Esophagus squamous epithelium (tissue), 4 donors: Measurements from ENCODE around the gene ERG.

Source experiments
- POLR2A ChIP-seq, 4 donors: fragments of 450-650 bp; IDR thresholded peaks; one replicate each; pipeline ENCODE4 v1.6.1; 2017; ENCODE audit warnings: antibody characterized with exemption in 4 of 4, mild to moderate bottlenecking in 4 of 4, moderate library complexity in 3 of 4
- TF ChIP-seq, protein P1 (sequence below), 6 experiments: fragments of 450-650 bp in 4 of 6; fragments of 200-600 bp in 2 of 6; sonication (generic) in 2 of 6; IDR thresholded peaks; one replicate each; pipeline ENCODE4 v1.5.1; 2016 to 2019; ENCODE audit warnings: antibody characterized with exemption in 6 of 6, mild to moderate bottlenecking in 4 of 6, moderate library complexity in 4 of 6

GRCh38 chr21:38475519-38475918 is 22.8 kb downstream of the ERG start:
- TF ChIP-seq, protein P1, sequence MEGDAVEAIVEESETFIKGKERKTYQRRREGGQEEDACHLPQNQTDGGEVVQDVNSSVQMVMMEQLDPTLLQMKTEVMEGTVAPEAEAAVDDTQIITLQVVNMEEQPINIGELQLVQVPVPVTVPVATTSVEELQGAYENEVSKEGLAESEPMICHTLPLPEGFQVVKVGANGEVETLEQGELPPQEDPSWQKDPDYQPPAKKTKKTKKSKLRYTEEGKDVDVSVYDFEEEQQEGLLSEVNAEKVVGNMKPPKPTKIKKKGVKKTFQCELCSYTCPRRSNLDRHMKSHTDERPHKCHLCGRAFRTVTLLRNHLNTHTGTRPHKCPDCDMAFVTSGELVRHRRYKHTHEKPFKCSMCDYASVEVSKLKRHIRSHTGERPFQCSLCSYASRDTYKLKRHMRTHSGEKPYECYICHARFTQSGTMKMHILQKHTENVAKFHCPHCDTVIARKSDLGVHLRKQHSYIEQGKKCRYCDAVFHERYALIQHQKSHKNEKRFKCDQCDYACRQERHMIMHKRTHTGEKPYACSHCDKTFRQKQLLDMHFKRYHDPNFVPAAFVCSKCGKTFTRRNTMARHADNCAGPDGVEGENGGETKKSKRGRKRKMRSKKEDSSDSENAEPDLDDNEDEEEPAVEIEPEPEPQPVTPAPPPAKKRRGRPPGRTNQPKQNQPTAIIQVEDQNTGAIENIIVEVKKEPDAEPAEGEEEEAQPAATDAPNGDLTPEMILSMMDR (IDR thresholded peaks at IDR 0.05), result no peak
- no peak for TF ChIP-seq POLR2A (IDR thresholded peaks at IDR 0.05)
